ENCODE measurements around the gene BEGAIN.

Gene BEGAIN

DNA sequence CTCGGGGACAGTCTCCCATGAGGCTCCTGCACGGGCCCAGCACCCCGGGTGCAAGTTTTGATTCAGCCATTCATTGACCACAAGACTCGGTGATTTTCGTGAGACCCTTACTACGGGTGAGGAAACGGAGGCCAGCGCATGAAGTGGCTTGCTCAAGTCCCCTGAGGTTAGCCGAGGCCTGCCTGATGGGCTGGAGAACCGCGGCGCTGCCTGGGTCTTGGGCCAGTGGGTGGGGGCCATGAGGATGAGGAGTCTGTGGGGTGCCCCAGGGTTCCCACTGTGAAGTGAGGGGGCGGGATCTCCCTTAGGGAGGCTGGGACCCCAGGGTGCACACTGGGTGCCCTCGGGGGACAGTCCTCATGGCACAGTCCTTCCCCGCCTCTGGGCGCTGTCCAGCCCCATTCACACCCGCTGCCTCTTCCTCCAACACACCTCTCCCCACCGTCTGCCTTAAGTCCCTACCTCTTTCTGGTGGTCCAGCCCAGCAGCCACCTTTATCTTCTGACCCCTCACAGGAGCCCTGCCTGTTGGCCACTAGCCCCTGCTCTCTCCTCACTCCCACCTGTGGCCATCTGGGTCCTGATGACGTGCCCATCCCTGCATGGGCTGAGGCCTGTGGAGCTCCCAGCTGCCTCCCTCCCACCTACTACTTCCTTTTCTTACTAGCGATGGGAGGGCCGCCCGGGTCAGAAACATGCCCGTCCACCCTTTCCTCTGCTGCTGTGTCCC lies 16.3 kb downstream of the BEGAIN start:
- DNase-seq (ENCODE audit: low read depth in 2 of 2, low spot score in 1 of 2), result no peak

DNA sequence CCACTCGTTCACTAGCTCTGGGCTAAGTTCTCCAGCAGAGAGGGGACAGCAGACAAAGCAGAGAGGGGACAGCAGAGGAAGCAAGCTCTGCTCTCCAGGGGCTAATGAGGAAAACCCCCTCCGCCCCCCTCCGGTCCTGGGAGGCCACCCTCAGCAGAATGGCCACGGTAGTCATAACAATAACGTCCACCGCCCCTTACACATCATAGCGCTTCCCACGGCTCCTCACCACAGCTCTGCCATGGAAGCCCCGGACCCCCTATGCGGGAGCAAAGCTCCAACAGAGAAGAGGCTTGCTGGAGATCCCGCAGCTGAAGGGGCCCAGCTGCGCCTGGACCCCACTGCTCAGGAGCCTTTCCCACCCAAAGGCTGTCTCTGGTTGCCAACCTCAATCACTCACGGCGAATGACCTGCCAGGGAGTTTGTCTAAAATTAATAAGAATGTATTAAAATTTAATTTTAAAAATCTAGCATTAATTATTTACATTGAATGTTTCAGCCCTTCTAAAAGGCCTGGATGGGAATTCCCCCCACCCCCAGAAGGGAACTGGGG lies 17.4 kb downstream of the BEGAIN start:
- no peak for DNase-seq (ENCODE audit: low read depth in 2 of 2, low spot score in 1 of 2)

DNA sequence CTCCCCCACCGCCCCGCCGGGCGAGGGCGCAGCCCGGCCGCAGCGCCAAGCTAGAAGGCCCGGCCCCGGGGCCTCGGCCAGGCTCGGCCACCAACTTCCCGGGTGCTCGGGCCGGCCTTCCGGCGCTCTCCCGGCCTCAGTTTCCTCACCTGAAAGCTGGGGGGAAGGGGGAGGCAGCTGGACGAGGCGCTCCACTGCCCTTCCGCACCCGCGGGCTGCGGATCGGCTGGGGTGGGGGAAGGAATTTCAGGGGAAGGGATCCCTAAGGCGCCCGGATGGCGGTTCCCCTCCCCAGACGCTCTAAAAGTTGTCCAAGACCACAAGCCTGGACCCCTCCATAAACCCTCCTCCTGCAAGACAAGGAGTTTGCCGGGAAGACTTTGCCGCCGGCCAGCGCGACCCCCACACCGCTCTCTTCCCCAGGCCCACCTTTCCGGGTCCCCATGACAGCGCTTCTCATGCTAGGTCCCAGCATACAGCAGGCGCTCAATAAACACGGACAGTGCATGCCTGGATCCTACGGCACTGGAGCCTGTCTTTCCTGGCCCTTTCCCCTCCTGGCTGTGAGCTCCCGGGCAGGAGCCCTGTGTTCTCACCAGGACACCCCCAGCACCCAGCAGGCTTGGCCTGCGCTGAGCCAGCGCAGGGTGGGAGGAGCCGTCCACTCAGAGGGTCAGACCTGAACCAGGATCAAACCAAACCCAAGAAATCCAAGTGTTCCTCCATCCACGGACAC lies 18.1 kb downstream of the BEGAIN start:
- DNase-seq (ENCODE audit: low read depth in 2 of 2, low spot score in 1 of 2), result no peak

DNA sequence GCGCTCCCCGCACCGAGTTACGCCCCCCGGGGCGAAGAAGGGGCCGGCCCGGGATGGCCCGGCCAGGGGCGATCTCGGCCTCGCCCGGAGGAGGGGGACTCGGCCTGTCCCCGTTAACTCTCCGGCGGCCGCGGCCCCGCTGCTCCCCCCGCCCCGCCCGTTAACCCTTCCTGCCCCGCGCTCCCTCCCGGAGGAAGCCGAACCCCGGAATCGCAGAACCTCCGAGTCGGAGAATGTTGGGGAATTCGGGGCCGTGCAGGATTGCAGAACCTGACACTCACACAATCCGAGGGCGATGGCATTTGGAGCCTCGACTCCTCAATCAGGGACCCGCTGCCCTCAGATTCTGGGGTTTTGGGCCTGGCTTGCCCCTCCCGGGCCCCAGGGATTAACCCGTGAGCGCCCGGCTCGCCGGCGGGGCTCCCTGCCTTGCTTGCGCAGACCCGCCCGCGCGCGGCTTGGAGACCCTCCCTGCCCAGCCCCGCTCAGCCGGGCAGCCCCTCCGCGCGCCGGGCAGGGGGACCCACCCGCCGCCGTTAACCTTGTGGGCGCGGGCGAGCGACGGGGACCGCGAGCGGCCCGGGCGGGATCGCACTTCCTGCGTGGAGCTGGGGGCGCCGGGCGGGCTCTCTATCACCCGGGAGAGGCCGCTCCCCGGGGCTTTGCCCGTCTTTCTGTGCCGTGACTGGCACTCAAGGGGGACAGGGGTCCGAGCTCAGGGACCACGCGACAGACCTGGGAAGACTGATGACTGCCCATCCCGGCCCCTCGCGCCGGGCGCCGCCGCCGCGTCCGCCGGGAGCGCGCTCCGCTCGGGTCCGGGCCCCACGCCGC lies 18.8 kb downstream of the BEGAIN start:
- no peak for DNase-seq (ENCODE audit: low read depth in 2 of 2, low spot score in 1 of 2)

DNA sequence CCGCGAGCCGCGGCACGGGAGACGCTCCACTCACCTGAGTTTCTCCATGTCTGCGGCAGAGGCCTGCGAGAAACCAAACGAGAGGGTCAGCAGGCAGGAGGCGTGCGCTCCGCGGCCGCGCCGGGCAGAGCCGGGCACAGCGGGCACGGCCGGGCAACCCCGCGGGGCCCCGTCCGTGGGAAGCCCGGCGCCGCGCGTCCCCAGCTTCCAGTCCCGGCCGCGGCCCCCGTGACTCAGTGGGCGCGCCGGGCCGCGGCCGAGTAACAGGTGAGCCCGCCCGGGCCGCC lies 19.4 kb downstream of the BEGAIN start:
- no peak for DNase-seq (ENCODE audit: low read depth in 2 of 2, low spot score in 1 of 2)

DNA sequence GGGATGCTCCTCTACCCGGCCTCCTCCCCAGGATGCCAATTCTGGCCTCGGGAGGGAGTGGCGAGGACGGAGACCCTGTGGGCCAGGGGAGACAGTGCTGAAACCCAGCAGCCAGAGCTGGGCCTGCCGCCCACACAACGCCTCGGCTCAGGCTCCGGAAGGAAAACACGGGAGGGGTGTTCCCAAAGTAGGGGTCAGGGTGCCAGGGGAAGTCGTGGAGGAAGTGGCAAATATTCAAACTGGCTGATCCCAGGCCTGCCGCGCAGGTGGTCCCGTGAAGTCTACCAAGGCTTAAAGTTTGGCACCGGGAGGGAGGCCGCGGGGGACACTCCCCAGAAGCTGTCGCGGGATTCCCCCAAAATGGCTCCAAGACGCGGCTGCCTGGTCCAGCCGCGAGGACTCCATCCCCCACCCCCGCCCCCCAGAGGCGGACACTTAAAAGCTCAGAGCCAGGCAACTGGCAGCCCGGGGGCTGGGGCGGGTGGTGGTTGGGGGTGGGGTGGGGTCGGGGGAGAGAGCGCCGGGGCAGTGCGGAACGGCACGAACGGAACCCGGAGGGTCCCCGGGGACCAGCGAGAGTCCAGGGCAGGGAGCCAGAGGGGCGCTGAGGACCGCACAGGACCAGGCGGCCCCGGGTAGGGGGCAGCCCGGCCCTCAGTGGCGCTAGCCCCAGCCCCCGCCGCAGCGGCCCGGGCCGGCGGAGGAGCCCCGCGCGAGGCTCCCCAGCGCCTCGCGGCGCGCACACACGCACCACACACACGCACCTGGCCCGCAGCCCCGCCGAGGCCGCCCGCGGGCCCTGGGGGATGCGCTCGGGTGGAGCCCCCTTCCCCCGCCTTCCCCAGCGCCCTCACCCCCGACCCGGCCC lies 20.0 kb downstream of the BEGAIN start:
- DNase-seq (ENCODE audit: low read depth in 2 of 2, low spot score in 1 of 2), result no peak

DNA sequence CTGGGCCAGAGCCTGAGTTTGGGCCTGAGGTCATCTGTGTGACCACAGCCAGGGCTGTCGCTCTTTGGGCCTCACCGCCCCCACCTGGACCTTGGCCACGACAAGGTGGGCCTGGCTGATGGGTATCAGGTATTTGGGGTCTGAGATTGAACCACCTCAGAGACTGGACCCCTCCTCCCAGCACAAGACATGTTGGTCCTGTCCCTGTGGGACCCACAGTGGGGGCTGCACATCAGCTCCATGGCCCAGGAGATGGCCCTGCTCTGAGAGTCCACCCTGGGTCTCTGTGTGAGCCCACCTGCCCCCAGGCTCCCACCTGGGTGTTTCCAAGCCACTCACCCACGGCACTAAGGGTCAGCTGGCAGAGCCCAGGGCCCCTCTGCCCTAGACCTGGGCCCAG lies 20.6 kb downstream of the BEGAIN start:
- DNase-seq (ENCODE audit: low read depth in 2 of 2, low spot score in 1 of 2), result no peak

DNA sequence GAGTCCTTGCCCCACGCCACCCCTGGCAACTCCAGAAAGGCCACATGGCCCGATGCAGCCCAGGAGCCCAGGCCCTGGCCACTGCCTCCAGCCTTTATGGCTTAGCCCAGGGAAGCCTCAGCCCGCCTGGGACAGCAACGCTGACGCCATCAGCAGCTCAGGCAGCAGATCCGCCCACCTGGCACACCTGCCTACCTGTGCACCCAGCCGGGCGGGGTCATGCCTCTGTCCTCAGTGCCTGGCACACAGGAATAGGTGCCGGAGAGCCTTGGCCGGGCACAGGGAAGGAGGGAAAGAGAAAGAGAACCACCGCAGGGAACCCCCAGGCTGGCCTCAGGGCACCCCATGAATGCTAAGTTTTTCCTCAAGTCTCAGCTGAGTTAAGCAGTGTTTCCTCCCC lies 21.1 kb downstream of the BEGAIN start:
- DNase-seq (ENCODE audit: low read depth in 2 of 2, low spot score in 1 of 2), result no peak

DNA sequence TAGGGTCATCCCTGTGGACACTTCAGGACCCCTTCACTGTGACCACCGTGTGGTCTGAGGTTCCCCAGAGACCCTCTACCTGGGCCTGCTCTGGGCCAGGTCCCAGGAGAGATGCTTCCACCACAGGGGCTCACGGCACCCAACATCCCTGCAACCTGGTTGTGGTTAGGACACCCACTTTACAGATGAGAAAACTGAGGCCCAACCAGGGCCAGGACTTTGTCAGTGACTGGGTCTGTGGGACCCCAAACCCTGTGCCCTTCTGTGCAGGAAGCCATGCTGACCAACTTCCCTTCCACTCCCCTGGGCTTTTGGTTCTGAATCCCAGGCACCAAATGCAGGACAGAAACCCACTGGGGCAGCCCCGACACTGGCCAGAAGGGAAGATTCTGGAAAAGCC lies 21.6 kb downstream of the BEGAIN start:
- no peak for DNase-seq (ENCODE audit: low read depth in 2 of 2, low spot score in 1 of 2)

DNA sequence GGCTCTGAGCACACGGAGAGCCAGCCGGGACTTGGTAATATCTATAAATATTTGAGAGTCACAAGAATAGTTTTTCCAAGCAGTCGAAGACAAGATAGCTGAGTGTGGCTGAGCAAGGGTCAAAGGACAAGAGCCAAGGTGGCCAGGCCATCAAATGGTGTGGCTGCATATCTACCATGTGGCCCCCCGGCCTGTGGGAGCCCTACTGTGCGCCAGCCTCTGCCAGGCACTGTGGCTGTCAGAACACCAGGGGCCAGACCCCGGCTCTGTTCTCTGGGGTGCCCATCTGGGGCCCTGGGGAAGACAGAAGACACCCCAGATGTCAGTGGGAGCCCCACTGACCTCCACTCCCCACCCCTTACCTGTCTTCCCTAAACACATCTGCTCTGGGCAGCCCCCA lies 22.7 kb downstream of the BEGAIN start:
- DNase-seq (ENCODE audit: low read depth in 2 of 2, low spot score in 1 of 2), result no peak

DNA sequence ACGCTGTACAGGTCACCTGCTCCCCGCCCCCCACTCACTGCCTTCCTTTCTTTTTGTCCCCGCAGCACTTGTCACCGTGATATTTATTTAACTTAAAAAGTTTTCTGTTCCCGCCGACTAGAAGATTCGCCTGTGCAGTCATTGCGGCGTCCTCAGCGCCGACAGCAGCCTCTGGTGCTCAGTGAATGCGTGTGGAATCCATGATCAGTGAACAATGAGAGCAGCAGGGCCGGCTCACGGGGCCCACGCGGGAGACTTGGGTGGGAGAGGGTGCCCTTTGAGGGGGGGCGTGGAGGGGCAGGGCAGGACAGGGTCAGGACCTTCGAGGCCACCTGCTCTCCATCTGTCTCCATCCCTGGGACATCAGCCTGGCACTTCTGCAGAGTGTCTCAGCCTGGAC lies 24.5 kb downstream of the BEGAIN start:
- DNase-seq (ENCODE audit: low read depth in 2 of 2, low spot score in 1 of 2), result no peak

DNA sequence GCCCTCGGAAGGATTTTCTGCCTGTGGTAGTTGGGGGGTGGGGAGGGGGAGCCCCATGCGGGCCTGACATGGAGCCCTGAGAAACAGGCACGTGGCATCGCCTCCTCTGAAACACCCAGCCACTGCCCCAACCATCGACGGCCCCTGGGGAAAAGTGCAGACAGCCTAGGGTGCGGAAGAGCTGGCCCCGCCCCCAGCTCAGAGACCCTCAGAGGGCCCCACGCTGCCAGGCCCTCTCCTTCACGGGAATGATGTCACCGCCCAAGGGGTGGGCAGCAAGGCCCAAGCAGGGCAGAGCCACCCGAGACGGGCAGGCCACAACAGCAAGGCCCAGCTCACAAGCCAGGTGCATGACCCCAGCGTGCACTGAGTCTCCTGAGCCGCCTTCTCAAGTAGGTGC lies 26.2 kb downstream of the BEGAIN start:
- no peak for DNase-seq (ENCODE audit: low read depth in 2 of 2, low spot score in 1 of 2)

DNA sequence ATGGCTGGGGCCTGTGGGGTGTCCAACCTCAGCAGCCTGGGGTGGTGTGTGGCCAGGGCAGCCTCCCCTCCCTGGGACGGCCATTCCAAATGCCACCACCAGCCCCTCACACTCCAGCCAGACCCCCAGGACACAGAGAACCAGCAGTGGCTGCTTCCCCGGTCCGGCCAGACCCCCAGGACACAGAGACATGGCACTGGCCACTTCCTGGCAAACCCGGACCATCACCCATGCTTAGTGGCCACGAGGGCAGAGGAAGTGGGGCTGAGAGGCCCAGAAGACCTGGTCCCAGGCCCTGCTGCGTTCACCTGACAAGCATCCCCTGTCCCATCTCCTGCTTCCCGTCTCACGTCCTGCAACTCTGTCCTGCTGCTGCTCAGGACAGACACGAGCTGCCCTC lies 26.7 kb downstream of the BEGAIN start:
- DNase-seq (ENCODE audit: low read depth in 2 of 2, low spot score in 1 of 2), result no peak

DNA sequence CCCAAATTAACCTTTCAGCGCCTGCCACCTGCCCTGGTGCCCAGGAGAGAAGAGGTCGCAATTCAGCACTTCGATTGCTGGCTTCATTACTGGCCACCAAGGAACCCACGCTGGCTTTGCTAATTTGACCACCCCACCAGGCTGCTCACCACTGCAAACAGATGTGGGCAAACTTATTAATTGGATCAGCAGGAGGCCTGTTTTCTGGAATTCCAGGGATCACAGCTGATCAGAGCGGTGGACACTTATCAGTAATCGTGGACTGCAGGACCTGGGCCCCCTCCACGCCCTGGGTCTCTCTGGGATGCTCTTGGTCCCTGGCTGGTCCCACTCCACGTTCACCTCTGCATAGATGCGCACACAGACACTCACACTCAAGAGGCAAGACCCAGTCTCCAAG lies 27.8 kb downstream of the BEGAIN start:
- no peak for DNase-seq (ENCODE audit: low read depth in 2 of 2, low spot score in 1 of 2)

DNA sequence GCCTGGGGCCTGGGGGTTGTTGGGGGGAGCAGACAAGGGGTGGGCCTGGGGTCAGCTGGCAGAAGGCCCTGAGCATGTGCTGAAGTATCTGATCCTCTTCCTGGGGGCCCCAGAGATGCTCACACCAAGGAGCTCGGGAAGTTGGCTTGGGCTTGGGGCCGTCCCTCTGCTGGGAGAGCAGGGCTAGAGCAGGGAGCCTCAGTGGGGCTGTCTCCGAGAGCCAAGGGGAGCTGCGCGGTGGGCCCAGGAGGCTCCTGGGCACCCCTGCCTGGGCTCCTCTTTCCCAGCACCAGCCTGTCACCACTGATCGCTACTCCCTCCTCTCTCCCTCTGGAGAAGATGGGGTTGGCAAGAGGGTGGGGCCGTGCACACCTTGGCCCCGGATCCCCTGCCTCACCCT lies 28.3 kb downstream of the BEGAIN start:
- no peak for DNase-seq (ENCODE audit: low read depth in 2 of 2, low spot score in 1 of 2)

DNA sequence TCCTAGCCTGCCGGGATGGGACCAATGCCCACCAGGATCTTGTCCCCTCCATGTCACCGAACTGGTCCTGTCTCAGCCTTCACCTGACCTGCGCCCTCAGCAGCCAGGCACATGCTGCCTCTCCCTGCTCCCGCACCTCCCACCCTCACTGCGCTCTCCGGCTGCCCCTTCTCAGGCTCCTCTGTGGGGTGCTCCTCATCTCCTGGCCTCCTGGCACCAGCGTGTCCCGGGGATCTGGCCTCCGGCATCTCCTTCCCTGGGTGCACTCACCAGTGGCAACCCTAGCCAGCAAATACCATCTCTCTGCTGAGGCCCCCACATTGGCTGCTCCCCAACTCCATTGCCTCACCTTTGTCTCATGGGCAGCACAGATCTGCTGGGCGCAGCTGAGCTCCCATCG lies 29.0 kb downstream of the BEGAIN start:
- no peak for DNase-seq (ENCODE audit: low read depth in 2 of 2, low spot score in 1 of 2)

DNA sequence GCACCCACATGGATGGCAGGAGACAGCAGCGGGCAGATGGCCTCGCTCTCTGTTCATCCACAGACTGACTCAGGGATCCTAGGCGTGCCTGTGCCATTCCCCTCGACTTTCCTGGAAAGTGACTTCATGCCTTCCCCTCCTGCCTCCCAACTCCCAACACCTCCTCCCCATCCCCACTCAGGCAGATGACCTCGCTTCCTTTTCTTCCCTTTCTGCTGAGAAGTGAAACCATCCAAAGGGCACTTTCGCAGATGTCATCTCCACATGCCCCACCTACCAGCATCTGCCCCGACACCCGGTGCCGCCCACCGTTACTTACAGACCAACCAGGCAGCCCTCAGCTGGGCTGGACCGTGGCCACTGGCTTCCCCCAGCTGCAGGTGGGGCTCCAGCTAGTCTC lies 29.6 kb downstream of the BEGAIN start:
- no peak for DNase-seq (ENCODE audit: low read depth in 2 of 2, low spot score in 1 of 2)

DNA sequence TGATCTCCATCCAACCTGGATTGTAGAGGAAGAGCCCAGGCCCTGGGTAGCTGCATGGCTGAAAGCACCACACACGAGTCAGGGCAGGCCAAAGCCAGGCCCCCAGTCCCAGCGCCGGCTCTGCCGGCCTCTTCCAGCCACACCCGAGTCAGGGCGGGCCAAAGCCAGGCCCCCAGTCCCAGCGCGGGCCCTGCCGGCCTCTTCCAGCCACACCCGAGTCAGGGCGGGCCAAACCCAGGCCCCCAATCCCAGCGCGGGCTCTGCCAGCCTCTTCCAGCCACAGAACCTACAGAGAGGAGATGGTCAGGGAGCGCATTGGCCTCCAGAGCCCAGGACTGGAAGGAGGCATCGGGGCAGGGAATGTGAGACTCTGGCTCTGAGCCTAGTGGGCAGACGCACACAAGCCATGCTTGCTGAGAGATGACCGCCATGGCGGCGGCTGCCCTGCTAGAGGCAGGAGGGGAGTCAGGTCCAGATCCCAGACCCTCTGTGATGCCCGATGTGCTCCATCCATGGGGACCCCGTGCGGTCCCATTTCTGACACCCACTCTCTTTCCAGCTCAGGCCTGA lies 30.2 kb downstream of the BEGAIN start:
- no peak for DNase-seq (ENCODE audit: low read depth in 2 of 2, low spot score in 1 of 2)

DNA sequence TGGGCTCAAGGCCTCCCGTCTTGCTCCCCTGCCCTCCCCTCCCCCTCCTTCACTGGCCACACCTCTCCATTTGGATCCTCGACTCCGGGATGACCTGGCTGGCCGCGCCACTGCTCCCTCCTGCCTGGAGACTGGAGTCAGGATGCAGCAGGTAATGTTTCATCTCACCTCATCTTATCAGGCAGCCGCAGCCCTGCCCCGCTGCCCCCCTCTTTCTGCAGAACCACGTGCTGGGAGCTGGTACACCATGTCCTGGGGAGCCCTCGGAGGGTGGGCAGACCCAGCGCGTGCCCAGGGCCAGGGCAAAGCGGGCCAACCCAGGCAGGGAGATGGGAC lies 31.1 kb downstream of the BEGAIN start:
- DNase-seq (ENCODE audit: low read depth in 2 of 2, low spot score in 1 of 2), result no peak

DNA sequence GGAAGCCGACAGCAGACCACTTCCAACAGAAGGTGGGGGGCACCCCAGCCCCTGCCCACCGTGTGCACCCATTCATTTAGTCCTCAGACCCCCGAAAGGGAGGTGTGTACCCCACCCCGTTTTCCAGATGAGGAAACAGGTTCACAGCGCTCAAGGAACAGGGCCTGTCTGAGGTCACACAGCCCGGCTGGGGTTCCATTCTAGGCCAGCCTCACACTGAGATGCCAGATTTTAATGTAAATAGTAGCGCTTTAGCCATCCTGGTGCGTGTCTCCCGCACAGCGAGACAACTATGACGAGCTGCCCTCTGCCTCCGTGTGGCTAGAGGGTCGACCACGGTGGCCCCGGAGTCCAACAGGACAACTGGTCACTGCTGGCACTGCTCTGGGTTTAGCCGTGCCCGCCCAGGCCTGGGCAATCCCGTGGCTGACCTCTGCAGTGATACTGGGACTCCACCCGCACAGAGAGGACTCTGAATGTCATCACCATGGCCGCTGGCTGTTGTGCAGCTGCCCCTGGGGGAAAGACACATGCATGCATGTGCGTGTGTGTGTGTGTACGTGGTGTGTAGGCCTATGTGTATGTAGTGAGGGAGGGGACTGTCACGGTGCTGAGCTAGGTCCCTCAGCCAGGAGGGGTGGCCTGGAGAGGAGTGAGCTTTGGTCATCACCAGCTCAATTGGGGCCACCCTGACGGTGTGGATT lies 31.6 kb downstream of the BEGAIN start:
- DNase-seq (ENCODE audit: low read depth in 2 of 2, low spot score in 1 of 2), result no peak

Measured in stimulated activated CD8-positive, alpha-beta memory T cell treated with anti-CD3 and anti-CD28 coated beads, Interleukin-4, amount 100 ng/mL, for 1 hour (primary cell).